ENCODE results near the gene BLOC1S2.

Gene BLOC1S2

DNA sequence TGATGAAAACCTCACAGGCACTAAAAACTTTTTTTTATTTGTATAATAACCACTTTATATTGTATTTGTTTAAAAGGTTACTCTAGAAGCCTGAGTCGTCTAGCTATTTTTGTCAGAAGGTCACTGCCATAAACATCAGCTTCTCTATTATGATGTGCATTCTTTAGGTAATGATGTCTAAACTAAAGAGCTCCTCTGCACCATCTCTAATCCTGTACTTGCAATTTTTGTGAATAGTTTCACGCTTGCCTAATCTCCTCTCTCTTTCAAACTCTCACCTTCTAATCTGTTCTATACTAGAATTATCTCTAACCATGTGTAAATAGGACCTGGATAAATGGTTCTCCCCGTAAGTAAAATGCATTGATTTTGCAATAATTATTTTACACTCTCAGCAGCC is 46.6 kb downstream of the BLOC1S2 start:
- Histone ChIP-seq H2AFZ (ENCODE audit: low read depth, low read length) (no peak overlapping the region), H3K36me3 (replicated peaks; ENCODE audit: low read depth, low read length) (peaks cover 29% of the 10 kb centered on the region), H3K27ac (ENCODE audit: low read length) (no peak overlapping the region), H3K9ac (ENCODE audit: low read length) (no peak overlapping the region), H3K4me1 (ENCODE audit: low read length) (peaks cover 16% of the 10 kb centered on the region), H3K27me3 (ENCODE audit: low read depth, low read length) (no peaks in the 10 kb centered on the region), H4K20me1 (ENCODE audit: insufficient read depth, low read length) (no peaks in the 10 kb centered on the region), H3K79me2 (ENCODE audit: low read length) (no peaks in the 10 kb centered on the region), H3K4me2 (ENCODE audit: low read length) (no peak overlapping the region), H3K4me3 (ENCODE audit: low read length) (no peak overlapping the region), H3K9me3 (ENCODE audit: insufficient read depth, low read length) (no peaks in the 10 kb centered on the region)
- no peak for TF ChIP-seq CTCF (IDR thresholded peaks at IDR 0.05; ENCODE audit: low read depth, low read length)

DNA sequence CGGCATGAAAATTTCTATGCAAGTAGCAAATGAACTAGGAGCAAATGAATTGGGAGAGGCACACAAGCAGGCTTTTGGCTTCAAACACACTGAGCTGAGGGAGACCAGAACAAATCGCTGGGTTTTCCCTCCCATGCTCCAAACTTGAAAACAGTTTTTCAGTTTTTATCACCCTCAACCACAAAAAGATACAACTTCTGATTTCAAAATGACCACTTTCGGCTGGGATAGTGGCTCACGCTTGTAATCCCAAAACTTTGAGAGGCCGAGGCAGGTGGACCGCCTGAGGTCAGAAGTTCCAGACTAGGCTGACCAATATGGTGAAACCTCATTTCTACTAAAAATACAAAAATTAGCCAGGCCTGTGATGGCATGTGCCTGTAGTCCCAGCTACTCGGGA is 48.1 kb downstream of the BLOC1S2 start:
- Histone ChIP-seq H3K27me3 (ENCODE audit: low read depth, low read length) (no peaks in the 10 kb centered on the region), H3K36me3 (replicated peaks; ENCODE audit: low read depth, low read length) (peaks cover 24% of the 10 kb centered on the region), H3K79me2 (ENCODE audit: low read length) (no peaks in the 10 kb centered on the region), H3K4me1 (ENCODE audit: low read length) (peaks cover 16% of the 10 kb centered on the region), H3K9me3 (ENCODE audit: insufficient read depth, low read length) (no peaks in the 10 kb centered on the region), H3K4me3 (ENCODE audit: low read length) (no peak overlapping the region), H3K9ac (ENCODE audit: low read length) (no peak overlapping the region), H4K20me1 (ENCODE audit: insufficient read depth, low read length) (no peaks in the 10 kb centered on the region), H3K4me2 (ENCODE audit: low read length) (peak overlapping the region; percentile 41), H2AFZ (ENCODE audit: low read depth, low read length) (no peak overlapping the region), H3K27ac (ENCODE audit: low read length) (peak overlapping the region; percentile 33)
- TF ChIP-seq CTCF (IDR thresholded peaks at IDR 0.05; ENCODE audit: low read depth, low read length) (no peak), EZH2phosphoT487 (IDR thresholded peaks at IDR 0.05; ENCODE audit: low read depth) (no peak)

GRCh38 chr10:100232101-100232500 is 54.4 kb downstream of the BLOC1S2 start:
- no peak overlapping the region for H3K4me2 ChIP-seq (ENCODE audit: low read length)
- H3K36me3 ChIP-seq (replicated peaks; ENCODE audit: low read depth, low read length), result peaks cover 9% of the 10 kb centered on the region
- no peaks in the 10 kb centered on the region for H3K9me3 ChIP-seq (ENCODE audit: insufficient read depth, low read length)
- no peak overlapping the region for H2AFZ ChIP-seq (ENCODE audit: low read depth, low read length)
- H3K79me2 ChIP-seq (ENCODE audit: low read length), result peaks cover 23% of the 10 kb centered on the region
- H3K4me3 ChIP-seq (ENCODE audit: low read length), result no peak overlapping the region
- no peaks in the 10 kb centered on the region for H4K20me1 ChIP-seq (ENCODE audit: insufficient read depth, low read length)
- peaks cover 6% of the 10 kb centered on the region for H3K4me1 ChIP-seq (ENCODE audit: low read length)
- TF ChIP-seq CTCF (IDR thresholded peaks at IDR 0.05; ENCODE audit: low read depth, low read length), result no peak
- no peak for TF ChIP-seq EZH2phosphoT487 (IDR thresholded peaks at IDR 0.05; ENCODE audit: low read depth)
- no peak overlapping the region for H3K27ac ChIP-seq (ENCODE audit: low read length)
- H3K27me3 ChIP-seq (ENCODE audit: low read depth, low read length), result no peaks in the 10 kb centered on the region
- no peak overlapping the region for H3K9ac ChIP-seq (ENCODE audit: low read length)

GRCh38 chr10:100229819-100230422 is 56.6 kb downstream of the BLOC1S2 start:
- Histone ChIP-seq H3K27me3 (ENCODE audit: low read depth, low read length) (no peaks in the 10 kb centered on the region), H2AFZ (ENCODE audit: low read depth, low read length) (peak overlapping the region; percentile 51; the same call in 1 of the 2 replicates), H3K36me3 (replicated peaks; ENCODE audit: low read depth, low read length) (peaks cover 6% of the 10 kb centered on the region)

More at GRCh38 chr10:100229819-100230422, 56.6 kb downstream of the BLOC1S2 start:
- Histone ChIP-seq H3K79me2 (ENCODE audit: low read length) (peaks cover 34% of the 10 kb centered on the region), H3K4me1 (ENCODE audit: low read length) (peaks cover 6% of the 10 kb centered on the region), H3K27ac (ENCODE audit: low read length) (0 out of 2 replicates have a peak overlapping the region, but pooled peaks have one; percentile 6), H3K9ac (ENCODE audit: low read length) (peak overlapping the region; percentile 72), H3K9me3 (ENCODE audit: insufficient read depth, low read length) (no peaks in the 10 kb centered on the region), H3K4me2 (ENCODE audit: low read length) (peak overlapping the region; percentile 69), H3K4me3 (ENCODE audit: low read length) (peak overlapping the region; percentile 89), H4K20me1 (ENCODE audit: insufficient read depth, low read length) (no peaks in the 10 kb centered on the region)
- TF ChIP-seq EZH2phosphoT487 (IDR thresholded peaks at IDR 0.05; ENCODE audit: low read depth), result no peak

Measured in OCI-LY3 (cell line).